HG02884 (cell line): ENCODE results near the gene RANBP6.
A peak's percentile ranks its signal among the peaks of the same experiment; 100 is the strongest.

ENCODE experiments used
- ATAC-seq: cut with Tn5 transposase; IDR thresholded peaks from one replicate; pipeline ENCODE4 v1.9.1; 2021; ENCODE audit warnings: mild to moderate bottlenecking, moderate library complexity; ENCODE audit not compliant: unreplicated experiment

The RANBP6 gene

DNA sequence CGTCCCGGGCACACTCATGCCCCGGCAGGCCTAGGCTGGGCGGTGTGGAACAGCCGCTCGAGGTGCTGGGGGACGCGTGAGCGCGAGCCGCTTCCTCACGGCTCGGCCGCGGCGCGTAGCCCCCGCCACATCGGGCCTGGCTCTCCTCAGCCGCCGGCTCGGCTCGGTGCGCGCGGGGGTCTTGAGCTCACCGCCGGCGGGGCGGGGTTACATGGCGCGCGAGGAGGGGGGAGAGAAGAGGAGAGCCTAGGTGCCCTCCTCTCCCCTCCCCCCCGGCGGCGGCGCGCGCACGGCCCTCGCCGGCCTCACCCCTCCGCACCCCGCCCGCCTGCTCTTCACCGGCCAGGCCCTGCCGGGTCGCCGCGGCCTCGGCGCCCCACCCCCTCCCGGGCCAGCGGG lies 7.7 kb downstream of the RANBP6 start:
- peak; percentile 34 for ATAC-seq

DNA sequence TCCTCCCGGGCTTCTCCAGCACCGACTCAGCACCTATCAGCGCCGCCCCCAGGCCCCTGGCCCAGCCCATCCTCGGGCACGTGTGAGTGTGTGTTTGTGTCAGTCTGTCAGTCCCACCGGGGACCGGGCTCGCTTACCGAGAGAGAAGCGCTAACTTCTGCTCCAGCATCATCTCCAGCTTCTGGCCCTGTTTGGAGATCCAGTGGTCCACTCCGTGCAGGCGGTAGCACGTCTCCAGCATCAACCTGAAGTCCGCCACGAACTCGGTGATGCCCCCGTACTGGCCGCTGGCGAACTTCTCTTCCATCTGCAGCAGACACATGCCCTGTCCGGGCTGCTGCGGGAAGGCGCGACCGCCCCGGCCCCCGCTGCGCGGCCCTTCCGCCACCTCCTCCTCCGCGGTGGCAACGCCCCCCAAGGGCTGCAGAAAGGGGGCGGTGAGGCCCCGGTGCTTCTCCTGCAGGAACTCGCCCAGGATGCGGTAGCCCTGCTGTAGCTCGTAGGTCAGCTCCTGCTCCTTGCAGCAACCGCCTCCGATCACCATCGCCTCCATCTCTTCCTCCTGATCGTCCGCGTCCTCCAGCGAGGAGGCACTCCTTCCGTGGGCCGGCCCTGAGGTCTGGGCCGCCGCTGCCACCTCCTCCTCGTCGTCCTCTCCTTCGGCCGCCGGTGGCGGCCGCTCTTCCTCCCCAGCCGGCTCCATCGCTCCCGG lies 8.2 kb downstream of the RANBP6 start:
- ATAC-seq, result peak; percentile 74

DNA sequence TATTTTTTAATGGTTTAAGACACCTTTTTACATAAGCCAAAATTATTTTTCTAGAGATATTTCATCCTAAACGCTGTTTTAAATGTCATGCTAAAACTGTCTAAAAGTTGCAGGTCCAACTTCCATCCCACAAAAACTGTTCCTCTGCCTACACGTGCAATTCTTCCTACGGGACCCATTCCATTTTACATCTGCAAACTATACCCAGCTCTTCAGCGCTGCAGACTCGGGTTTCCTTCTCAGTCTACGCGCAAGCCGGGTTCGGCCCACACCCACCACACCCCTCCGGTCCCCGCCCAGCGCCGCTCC lies 8.7 kb downstream of the RANBP6 start:
- no peak for ATAC-seq

DNA sequence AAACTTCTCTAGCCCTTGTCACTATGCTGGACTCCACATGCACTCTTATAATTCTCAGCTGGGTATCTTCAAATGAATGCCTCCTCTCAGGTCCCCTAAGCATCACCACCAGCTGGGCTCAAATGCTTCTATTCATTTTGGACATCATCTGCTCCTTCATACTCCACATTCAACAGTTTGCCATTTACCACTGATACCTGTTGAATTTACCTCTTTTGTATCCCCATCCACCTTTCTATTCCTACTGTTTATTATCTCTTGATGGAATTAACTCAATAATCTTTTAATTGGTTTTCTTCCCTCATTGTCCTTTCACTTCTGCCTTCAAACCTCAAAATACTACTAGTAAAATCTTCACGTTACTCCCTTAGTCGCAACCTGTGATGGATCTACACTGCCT lies 14.5 kb downstream of the RANBP6 start:
- ATAC-seq, result no peak

DNA sequence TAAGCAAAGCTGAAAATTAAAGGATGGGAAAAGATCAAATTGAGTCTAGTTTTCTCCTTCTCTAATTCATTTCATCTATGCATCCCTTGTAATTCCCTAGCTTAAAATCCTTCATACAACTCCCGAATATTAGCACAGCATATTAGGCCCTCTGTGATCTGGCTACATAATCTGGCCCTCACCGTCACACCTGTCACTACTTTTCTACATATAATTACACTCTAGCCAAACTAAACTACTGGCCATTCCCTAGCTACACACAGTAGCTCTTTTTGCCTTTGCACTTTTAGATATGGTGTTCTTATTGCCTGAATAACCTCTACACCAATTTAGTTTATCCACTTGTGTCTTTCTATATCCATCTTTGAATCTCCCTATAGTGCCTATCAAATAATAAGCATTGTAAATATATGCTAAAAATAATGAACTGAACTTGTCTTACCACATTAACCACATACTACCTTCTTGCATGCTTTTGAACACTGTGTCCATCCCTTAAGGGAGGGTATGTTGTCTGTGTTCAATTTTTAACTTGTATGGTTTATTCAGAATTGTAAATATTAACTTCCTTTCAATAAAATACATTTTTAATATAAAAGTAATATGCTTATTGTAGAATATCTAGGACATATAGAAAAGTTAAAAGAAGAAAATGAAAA lies 15.9 kb downstream of the RANBP6 start:
- no peak for ATAC-seq

DNA sequence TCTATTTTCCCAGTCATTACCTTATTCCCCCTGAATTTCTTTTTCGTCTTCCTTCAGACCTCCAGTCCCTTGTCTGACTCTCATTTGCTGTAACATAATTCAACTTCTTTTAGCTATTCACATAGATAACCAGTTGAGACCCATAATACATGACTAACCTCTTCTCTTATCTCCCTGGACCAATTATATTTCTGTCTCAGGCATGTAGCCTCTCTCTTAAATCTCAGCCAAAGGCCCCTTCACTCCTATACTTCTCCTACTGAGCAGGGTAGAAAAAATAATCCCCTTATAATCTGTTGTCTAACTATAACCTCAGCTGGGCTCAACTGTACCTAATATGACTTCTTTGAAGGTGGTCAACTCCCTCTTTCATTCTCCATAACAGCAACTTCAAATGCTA lies 20.9 kb downstream of the RANBP6 start:
- no peak for ATAC-seq

DNA sequence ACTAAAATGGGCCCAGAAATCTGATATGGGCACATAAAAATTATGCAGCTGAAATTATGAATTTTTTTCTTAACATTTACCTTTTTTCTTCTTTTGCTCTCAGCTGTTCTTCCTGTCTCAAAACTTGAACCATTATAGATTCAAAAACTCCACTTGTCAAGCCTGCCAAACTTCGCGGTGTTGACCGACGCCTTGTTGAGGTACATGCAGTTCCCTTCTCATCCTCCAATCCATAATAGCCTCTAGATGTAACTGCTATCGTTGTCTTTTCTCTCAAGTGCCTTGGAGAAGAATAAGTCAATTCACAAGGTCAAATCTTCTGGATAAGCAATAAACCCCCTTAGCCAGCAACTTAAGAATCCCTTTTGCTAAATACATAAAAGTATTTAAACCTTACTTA lies 27.2 kb downstream of the RANBP6 start:
- no peak for ATAC-seq

DNA sequence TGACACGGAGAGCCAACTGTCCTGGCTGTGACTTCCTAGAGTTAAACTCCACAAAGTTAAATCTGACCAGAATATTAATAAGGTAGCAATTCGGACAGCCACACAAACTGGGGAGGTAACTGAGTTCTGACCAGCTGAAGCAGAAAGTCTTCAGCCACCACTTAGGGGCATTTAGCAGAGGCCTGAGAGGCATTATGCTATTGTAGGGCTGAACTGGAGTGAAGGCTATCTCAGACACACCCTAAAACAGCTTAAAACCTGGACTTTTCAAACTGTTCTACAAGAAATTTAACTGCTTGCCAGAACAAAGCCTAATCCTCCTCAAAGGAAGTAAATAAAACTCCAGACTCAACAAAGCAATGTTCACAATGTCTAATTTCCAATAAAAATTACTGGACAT lies 32.4 kb downstream of the RANBP6 start:
- no peak for ATAC-seq

DNA sequence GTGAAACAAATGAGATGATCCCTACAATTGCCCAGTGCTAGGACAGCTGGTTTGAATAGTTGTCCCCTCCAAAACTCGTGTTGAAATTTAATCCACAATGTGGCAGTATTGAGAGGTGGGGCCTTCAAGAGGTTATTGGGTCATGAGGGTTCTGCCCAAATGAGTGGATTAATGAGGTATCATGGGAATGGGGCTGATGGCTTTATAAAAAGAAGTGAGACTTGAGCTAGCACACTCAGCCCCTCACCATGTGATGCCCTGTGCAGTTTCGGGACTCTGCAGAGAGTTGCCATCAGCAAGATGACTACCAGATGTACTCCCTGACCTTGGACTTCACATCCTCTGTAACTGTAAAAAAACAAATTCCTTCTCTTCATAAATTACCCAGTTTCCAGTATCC lies 33.1 kb downstream of the RANBP6 start:
- ATAC-seq, result no peak

DNA sequence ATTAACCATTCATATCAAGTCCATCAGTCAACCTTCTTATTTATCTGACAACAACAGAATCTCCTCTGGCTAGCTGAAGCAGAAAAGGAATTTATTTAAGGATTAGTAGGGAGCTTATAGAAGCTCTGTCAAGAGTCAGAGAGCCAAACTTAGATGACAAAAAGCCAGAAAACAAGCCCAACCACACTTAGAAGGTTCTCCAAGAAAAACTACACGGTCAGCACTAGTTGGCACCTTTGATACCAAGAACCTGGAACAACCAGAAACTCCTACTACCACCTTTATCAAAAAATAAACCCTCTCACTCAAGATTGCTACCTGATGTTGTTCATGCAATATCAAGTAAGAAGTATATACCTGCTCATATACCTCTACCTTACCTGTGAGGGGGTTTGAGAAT lies 36.9 kb downstream of the RANBP6 start:
- no peak for ATAC-seq

DNA sequence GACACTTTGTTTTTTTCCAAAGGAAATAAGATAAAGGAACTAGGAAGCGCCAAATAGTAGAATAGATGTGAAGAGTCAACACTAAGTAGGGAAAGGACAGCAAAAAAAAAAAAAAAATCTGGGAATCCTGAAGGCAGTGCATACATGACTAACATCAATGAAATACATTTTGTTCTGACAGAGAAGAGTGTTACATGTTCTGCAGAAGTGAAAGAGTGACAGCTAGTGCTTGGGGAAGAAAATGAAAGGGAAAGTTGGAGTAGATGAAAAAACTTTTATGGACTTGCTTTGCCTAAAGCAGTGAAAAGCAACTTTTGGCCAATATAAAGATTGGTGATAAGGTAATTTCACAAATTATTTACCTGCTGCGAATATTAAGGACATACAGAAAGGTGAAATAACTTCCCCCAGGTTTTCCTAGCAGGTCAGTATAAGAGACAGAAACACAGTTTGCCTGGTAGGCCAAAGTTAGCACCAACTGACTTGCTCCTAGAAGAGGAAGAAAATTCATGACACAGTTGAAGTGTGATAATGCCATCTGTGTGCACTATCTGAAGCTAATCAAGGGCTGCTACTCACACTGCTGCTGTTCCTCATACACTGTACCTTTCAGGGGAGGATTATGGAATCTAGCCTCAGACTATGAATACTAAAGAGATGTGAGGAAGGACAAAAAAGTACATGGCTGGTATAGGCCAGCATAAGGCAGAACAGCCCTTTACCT lies 38.6 kb downstream of the RANBP6 start:
- ATAC-seq, result no peak

DNA sequence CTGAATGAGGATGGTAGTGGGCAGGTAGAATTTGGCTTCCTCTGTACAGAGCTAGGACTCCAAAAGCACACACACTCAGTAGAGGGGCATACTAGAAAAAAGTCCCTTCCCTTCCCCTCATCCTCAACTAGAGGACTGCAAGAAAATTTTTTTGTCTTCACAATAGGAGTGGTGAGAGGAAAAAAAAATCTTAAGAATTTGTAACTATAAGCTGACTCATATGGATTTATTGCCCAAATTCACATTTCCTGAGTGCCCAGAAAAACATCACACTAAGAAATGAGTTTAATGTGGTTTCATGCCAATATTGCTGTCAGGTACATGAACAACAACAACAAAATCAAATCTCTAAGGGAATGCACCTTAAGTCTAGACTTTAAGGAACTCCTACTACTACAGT lies 43.7 kb downstream of the RANBP6 start:
- ATAC-seq, result no peak
